Glutamatergic neuron (in vitro differentiated cells): ENCODE results near the gene ADARB2. TPM values are rescaled to one million over a fixed set of nuclear protein-coding genes. Genes with fewer than 3 reads are reported as not detected.

Experiments
- DNase-seq: peaks from one replicate; pipeline ENCODE4 v3.0.0; 2022
- H3K27ac Mint-ChIP-seq: one replicate; pipeline ENCODE4 v1.8.0; 2020; ENCODE audit warnings: mild to moderate bottlenecking, mixed read lengths, inconsistent platforms; ENCODE audit not compliant: unreplicated experiment
- H3K27me3 Mint-ChIP-seq: one replicate; pipeline ENCODE4 v1.8.0; 2020; ENCODE audit warnings: mild to moderate bottlenecking, moderate library complexity, mixed read lengths, inconsistent platforms; ENCODE audit not compliant: unreplicated experiment
- H3K36me3 Mint-ChIP-seq: one replicate; pipeline ENCODE4 v1.8.0; 2020; ENCODE audit warnings: mild to moderate bottlenecking, mixed read lengths, inconsistent platforms; ENCODE audit not compliant: unreplicated experiment
- H3K4me1 Mint-ChIP-seq: one replicate; pipeline ENCODE4 v1.8.0; 2020; ENCODE audit warnings: mild to moderate bottlenecking, low read depth, mixed read lengths, inconsistent platforms; ENCODE audit not compliant: unreplicated experiment
- H3K4me3 Mint-ChIP-seq: one replicate; pipeline ENCODE4 v1.8.0; 2020; ENCODE audit warnings: mild to moderate bottlenecking, mixed read lengths, inconsistent platforms; ENCODE audit not compliant: unreplicated experiment
- H3K9me3 Mint-ChIP-seq: one replicate; pipeline ENCODE4 v1.8.0; 2020; ENCODE audit warnings: mild to moderate bottlenecking, moderate library complexity, mixed read lengths, inconsistent platforms; ENCODE audit not compliant: unreplicated experiment
- total RNA-seq: library from RNA; stranded (reverse); fragmentation: NEBNext Ultra II Directional; extraction: Animal tissue kit (Norgen Biotek cat#: 25700); gene quantifications from one replicate; pipeline ENCODE4 v1.2.1, GENCODE V29; 2021; ENCODE audit not compliant: unreplicated experiment
- TF ChIP-seq, protein P1 (sequence below): fragments of 200-600 bp; sonication (generic); IDR thresholded peaks from one replicate; pipeline ENCODE4 v1.5.0; 2021; ENCODE audit not compliant: partially characterized antibody, unreplicated experiment

The ADARB2 gene
- total RNA-seq, 1 donor from 2014 or later: 20.6 TPM

DNA sequence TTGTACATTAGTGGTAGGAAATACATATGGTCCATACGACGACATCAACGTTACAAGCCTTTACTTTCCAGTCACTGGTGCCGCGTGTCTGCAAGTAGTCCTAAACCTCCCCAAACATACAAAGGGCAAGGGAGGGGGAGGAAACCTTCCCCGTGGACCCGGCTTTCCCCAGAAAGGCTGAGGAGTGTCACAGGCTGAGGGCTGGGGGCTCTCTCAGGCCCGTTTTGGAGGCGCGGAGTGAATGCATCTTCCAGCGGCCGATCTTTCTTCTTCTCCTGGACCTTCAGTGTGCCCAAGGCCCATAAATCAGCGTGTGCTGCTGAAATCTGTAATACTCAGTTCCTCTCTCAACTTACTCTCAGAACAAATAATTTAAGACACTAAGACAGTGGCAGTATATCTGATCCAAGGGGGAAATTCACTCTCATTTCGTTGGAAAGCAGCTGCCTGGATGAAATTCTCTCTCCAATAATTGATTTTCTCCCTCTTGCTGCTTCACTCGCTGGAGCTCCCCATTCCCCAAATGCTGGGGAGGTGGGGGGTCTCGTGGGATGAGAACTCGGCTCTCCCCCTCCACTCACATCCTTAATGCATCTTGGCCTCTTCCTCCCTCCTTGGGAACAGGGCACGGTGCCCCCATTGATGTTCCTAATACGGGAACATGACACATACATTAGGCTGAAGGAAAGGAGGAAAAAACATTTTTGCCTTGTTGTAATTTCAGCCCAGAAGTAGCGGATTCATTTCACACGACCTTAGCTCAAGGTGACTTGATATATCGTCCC is 126.1 kb downstream of the ADARB2 start:
- peaks cover 6% of the 10 kb centered on the region for H3K9me3 Mint-ChIP-seq
- TF ChIP-seq, protein P1, sequence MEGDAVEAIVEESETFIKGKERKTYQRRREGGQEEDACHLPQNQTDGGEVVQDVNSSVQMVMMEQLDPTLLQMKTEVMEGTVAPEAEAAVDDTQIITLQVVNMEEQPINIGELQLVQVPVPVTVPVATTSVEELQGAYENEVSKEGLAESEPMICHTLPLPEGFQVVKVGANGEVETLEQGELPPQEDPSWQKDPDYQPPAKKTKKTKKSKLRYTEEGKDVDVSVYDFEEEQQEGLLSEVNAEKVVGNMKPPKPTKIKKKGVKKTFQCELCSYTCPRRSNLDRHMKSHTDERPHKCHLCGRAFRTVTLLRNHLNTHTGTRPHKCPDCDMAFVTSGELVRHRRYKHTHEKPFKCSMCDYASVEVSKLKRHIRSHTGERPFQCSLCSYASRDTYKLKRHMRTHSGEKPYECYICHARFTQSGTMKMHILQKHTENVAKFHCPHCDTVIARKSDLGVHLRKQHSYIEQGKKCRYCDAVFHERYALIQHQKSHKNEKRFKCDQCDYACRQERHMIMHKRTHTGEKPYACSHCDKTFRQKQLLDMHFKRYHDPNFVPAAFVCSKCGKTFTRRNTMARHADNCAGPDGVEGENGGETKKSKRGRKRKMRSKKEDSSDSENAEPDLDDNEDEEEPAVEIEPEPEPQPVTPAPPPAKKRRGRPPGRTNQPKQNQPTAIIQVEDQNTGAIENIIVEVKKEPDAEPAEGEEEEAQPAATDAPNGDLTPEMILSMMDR: no peak
- H3K36me3 Mint-ChIP-seq: no peaks in the 10 kb centered on the region
- H3K4me3 Mint-ChIP-seq: no peak overlapping the region
- peaks cover 4% of the 10 kb centered on the region for H3K27me3 Mint-ChIP-seq
- peaks cover 47% of the 10 kb centered on the region for H3K4me1 Mint-ChIP-seq
- no peak overlapping the region for H3K27ac Mint-ChIP-seq
- no peak for DNase-seq

DNA sequence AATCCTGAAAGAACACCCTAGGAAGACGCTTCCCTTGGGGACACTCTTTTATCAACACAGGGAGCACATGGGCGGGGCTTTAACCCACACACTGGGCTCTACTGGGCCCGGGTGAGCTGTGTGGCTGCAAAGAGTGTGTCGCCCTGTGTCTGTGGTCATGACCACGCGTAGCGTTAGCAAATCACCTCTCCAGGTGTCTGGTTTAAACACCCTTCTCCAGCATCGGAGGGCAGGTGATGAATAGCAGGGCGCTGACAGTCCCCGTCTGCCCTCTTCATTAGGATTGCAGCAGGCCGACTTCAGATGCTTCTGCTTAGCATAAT is 127.7 kb downstream of the ADARB2 start:
- peak overlapping the region; percentile 39 for H3K4me3 Mint-ChIP-seq
- H3K9me3 Mint-ChIP-seq: peaks cover 6% of the 10 kb centered on the region
- H3K27me3 Mint-ChIP-seq: no peaks in the 10 kb centered on the region
- no peaks in the 10 kb centered on the region for H3K36me3 Mint-ChIP-seq
- peaks cover 44% of the 10 kb centered on the region for H3K4me1 Mint-ChIP-seq
- TF ChIP-seq, protein P1: no peak
- peak overlapping the region; percentile 7 for H3K27ac Mint-ChIP-seq
- DNase-seq: no peak

DNA sequence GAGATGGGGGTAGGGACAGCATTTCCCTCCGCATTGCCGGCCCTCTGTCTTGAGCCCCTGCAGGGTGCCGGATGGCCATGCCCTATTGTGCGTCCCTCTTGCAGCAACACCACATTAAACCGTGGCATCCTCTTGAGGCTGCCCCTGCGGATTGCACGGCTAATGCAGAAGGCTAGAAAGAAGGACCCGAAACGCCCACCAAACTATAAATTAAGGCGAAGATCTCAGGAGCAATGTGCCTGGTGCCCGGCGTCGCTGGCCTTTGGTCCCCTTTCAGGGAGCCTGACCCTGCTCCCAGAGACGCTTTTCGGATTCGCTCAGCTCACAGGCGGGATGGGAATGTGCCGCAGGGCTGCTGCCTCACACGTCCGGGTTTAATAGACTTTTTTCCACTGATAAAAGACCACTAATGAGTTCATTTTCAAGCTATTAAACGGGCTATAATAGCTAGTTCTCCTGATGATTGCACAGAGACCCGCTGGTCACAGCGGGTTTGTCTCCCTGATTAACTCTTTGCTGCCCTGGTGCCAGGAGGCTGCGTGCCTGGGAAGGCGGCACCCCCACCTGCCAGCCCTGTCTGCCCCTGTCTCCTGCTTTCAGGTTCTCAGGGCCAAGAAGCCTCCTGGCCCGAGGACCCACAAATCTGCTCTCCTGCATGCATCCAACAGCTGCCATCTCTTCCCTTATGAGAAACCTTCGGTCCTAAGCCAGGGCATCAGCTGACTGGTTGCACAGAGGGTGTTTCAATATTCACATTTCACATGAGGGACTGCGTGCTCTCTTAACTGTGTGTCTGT is 128.3 kb downstream of the ADARB2 start:
- TF ChIP-seq, protein P1: no peak
- Mint-ChIP-seq H3K9me3 (peaks cover 6% of the 10 kb centered on the region), H3K27ac (peak overlapping the region; percentile 7), H3K36me3 (no peaks in the 10 kb centered on the region), H3K4me1 (peaks cover 49% of the 10 kb centered on the region), H3K27me3 (no peaks in the 10 kb centered on the region), H3K4me3 (peak overlapping the region; percentile 46)
- no peak for DNase-seq

DNA sequence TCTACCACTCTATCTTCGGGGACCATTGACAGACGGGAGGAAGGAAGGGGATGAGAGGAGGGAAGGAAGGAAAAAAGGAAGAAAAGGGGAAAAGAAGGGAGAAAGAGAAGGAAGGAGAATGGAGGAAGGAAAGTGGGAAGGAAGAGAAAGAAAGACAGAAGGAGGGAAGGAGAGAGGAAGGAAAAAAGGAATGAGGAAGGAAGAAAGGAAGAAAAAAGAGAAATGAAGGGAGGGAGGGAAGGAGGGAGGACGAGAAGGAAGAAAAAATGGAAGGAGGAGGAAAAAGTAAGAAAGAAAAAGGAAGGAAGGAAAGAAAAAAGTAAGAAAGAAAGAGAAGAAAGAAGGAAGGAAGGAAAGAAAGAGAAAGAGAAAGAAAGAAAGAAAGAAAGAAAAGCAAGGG is 128.9 kb downstream of the ADARB2 start:
- Mint-ChIP-seq H3K27me3 (no peaks in the 10 kb centered on the region), H3K4me1 (peaks cover 47% of the 10 kb centered on the region), H3K36me3 (no peaks in the 10 kb centered on the region), H3K27ac (no peak overlapping the region), H3K9me3 (peaks cover 6% of the 10 kb centered on the region), H3K4me3 (no peak overlapping the region)
- no peak for DNase-seq
- TF ChIP-seq, protein P1: no peak

DNA sequence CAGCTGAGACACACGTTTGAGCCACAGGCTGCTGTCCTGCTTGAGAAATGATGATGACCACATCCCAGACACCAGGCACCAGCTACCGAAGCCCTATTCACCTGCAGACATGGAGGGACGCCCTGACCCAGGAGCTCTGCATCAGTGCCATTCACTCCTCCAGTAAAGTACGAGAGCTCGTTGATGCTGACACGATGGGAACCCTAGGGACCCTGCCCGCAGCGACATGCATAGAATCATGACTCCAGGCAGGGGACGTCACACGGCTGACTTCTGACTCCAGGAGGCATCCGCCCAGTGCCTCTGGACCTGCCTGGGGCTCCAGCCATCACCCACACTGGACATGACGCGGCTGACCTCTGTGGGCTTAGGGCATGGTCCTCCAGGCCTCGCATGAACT is 129.9 kb downstream of the ADARB2 start:
- H3K9me3 Mint-ChIP-seq: peaks cover 11% of the 10 kb centered on the region

More for the DNA sequence above, 129.9 kb downstream of the ADARB2 start:
- no peak for DNase-seq
- no peak overlapping the region for H3K27ac Mint-ChIP-seq
- TF ChIP-seq, protein P1: no peak
- H3K27me3 Mint-ChIP-seq: peaks cover 5% of the 10 kb centered on the region
- peaks cover 46% of the 10 kb centered on the region for H3K4me1 Mint-ChIP-seq
- H3K4me3 Mint-ChIP-seq: no peak overlapping the region
- H3K36me3 Mint-ChIP-seq: no peaks in the 10 kb centered on the region
